ENCODE measurements around the gene ACSS1. TPM values are rescaled to one million over a fixed set of nuclear protein-coding genes. Genes with fewer than 3 reads are reported as not detected.

ACSS1 gene
- total RNA-seq, 4 donors from 2014 or later = 38.5 to 55.5 (median 42.2) TPM

- TF ChIP-seq POLR2A (IDR thresholded peaks at IDR 0.05) = no peak
- no peak for TF ChIP-seq CTCF (IDR thresholded peaks at IDR 0.05)
- TF ChIP-seq EP300 (IDR thresholded peaks at IDR 0.05) = no peak
- Histone ChIP-seq H3K4me3 (no peak overlapping the region), H3K9me3 (no peaks in the 10 kb centered on the region), H3K36me3 (no peaks in the 10 kb centered on the region), H3K27me3 (no peaks in the 10 kb centered on the region), H3K4me1 (peaks cover 14 to 100% (median 95%) of the 10 kb centered on the region in 4 donors), H3K27ac (peak overlapping the region; percentile 6 to 89 (median 78))
- 54 to 66% methylated on average over 15 of the region's 15 CpGs for WGBS, 2 donors
- DNase-seq (ENCODE audit: low spot score in 2 of 2) = no peak
Measured at GRCh38 chr20:25037288-25038102, 20.4 kb downstream of the ACSS1 start.

GRCh38 chr20:25036331-25036936 lies 21.5 kb downstream of the ACSS1 start:
- H3K4me3 ChIP-seq = peak overlapping the region in 1 of 4 donors; percentile 6
- peaks cover 14 to 100% (median 95%) of the 10 kb centered on the region in 4 donors for H3K4me1 ChIP-seq
- DNase-seq (ENCODE audit: low spot score in 2 of 2) = no peak
- H3K36me3 ChIP-seq = no peaks in the 10 kb centered on the region
- WGBS, 2 donors = 4 to 11% methylated on average over 7 of the region's 7 CpGs
- no peaks in the 10 kb centered on the region for H3K9me3 ChIP-seq
- peak overlapping the region; percentile 40 to 89 (median 72) for H3K27ac ChIP-seq
- H3K27me3 ChIP-seq = no peaks in the 10 kb centered on the region
- TF ChIP-seq EP300 (IDR thresholded peaks at IDR 0.05) = no peak
- TF ChIP-seq POLR2A (IDR thresholded peaks at IDR 0.05) = no peak
- no peak for TF ChIP-seq CTCF (IDR thresholded peaks at IDR 0.05)

GRCh38 chr20:25035921-25036320 lies 22.0 kb downstream of the ACSS1 start:
- Histone ChIP-seq H3K36me3 (no peaks in the 10 kb centered on the region), H3K27me3 (no peaks in the 10 kb centered on the region), H3K4me1 (peaks cover 14 to 100% (median 95%) of the 10 kb centered on the region in 4 donors), H3K9me3 (no peaks in the 10 kb centered on the region), H3K27ac (peak overlapping the region; percentile 40 to 89 (median 72)), H3K4me3 (no peak overlapping the region)
- no peak for DNase-seq (ENCODE audit: low spot score in 2 of 2)
- WGBS, 2 donors = 11 to 15% methylated on average over 4 of the region's 4 CpGs
- no peak for TF ChIP-seq POLR2A (IDR thresholded peaks at IDR 0.05)
- TF ChIP-seq EP300 (IDR thresholded peaks at IDR 0.05) = no peak
- no peak for TF ChIP-seq CTCF (IDR thresholded peaks at IDR 0.05)

GRCh38 chr20:25033924-25034300 lies 24.0 kb downstream of the ACSS1 start:
- H3K36me3 ChIP-seq = no peaks in the 10 kb centered on the region
- H3K27me3 ChIP-seq = no peaks in the 10 kb centered on the region
- H3K4me3 ChIP-seq = no peak overlapping the region
- DNase-seq (ENCODE audit: low spot score in 2 of 2) = no peak
- peak overlapping the region; percentile 14 to 96 (median 83) for H3K27ac ChIP-seq
- TF ChIP-seq EP300 (IDR thresholded peaks at IDR 0.05) (no peak), CTCF (IDR thresholded peaks at IDR 0.05) (no peak)
- peaks cover 8 to 100% (median 92%) of the 10 kb centered on the region in 4 donors for H3K4me1 ChIP-seq
- 38 to 50% methylated on average over 3 of the region's 3 CpGs for WGBS, 2 donors
- no peaks in the 10 kb centered on the region for H3K9me3 ChIP-seq

All from tibial nerve (tissue), 4 donors.